GM12878 (cell line): ENCODE measurements around the gene WDR53. TPM values are rescaled to one million over a fixed set of nuclear protein-coding genes. Genes with fewer than 3 reads are reported as not detected.

Experiments used
- ATAC-seq: fragments of 200-7000 bp; cut with Tn5 transposase; 3 replicates; pipeline ENCODE4 v1.9.1; 2020; ENCODE audit warnings: mild to moderate bottlenecking, moderate library complexity
- BruUV-seq: library from RNA; stranded (reverse); fragments of 400-500 nt; replicated peaks from 2 replicates; lab custom pipeline; 2021; lab: Mats Ljungman, UMichigan
- CTCF ChIA-PET: fragments of 300-600 bp; sonication (Branson Sonifier 250); formaldehyde crosslinking; extraction: SDS; loops from one replicate; lab custom pipeline; 2021; ENCODE audit warnings: inconsistent platforms; lab: Yijun Ruan, JAX
- POLR2A ChIA-PET: fragments of 350-600 bp; formaldehyde crosslinking; extraction: SDS; loops from one replicate; lab custom pipeline; 2021; ENCODE audit warnings: inconsistent platforms; lab: Charles Lee
- RAD21 ChIA-PET: fragments of 300-600 bp; sonication (Branson Sonifier 250); formaldehyde crosslinking; loops from one replicate; lab custom pipeline; 2023; ENCODE audit warnings: antibody characterized with exemption; ENCODE audit not compliant: unreplicated experiment; lab: Charles Lee
- SMC1A ChIA-PET: fragments of 300-600 bp; sonication (Branson Sonifier 250); formaldehyde crosslinking; loops from one replicate; lab custom pipeline; 2023; ENCODE audit not compliant: unreplicated experiment, uncharacterized antibody; lab: Charles Lee
- DNase-seq: peaks from one replicate; pipeline ENCODE4 v3.0.0-alpha.2; 2011; ENCODE audit warnings: low read depth, low spot score
- FAIRE-seq: peaks from 3 replicates; lab custom pipeline; 2011; peaks lifted over from hg19 to GRCh38; lab: Jason Lieb, UNC
- H2AFZ ChIP-seq: 2 replicates; pipeline ENCODE4 v1.6.0; 2011; ENCODE audit warnings: low read depth, low read length, control low read depth; ENCODE audit not compliant: control insufficient read depth
- H3K27ac ChIP-seq: 2 replicates; pipeline ENCODE4 v1.5.1; 2011; ENCODE audit warnings: control low read depth; ENCODE audit not compliant: control insufficient read depth, insufficient read depth
- H3K27me3 ChIP-seq, 2 experiments: replicated peaks in 1 of 2; 2 replicates each; pipeline versions ENCODE4 v1.6.0 to v1.6.1; 2011; ENCODE audit warnings: low read length in 1 of 2; ENCODE audit not compliant: control insufficient read depth in 2 of 2, insufficient read depth in 2 of 2
- H3K36me3 ChIP-seq, 2 experiments: 2 replicates each; pipeline ENCODE4 v1.5.1; 2011; ENCODE audit warnings: low read length in 1 of 2; ENCODE audit not compliant: control insufficient read depth in 2 of 2, insufficient read depth in 2 of 2
- H3K4me1 ChIP-seq: 2 replicates; pipeline ENCODE4 v1.6.1; 2011; ENCODE audit warnings: mild to moderate bottlenecking, low read length, moderate library complexity, mixed read lengths; ENCODE audit not compliant: control insufficient read depth, insufficient read depth
- H3K4me2 ChIP-seq: 2 replicates; pipeline ENCODE4 v1.6.0; 2011; ENCODE audit warnings: control low read depth; ENCODE audit not compliant: control insufficient read depth, insufficient read depth
- H3K4me3 ChIP-seq: fragments of 200-600 bp; sonication (generic); 2 replicates; pipeline ENCODE4 v1.5.1; 2016
- H3K79me2 ChIP-seq: 2 replicates; pipeline ENCODE4 v1.6.0; 2011; ENCODE audit warnings: low read length; ENCODE audit not compliant: control insufficient read depth, insufficient read depth
- H3K9ac ChIP-seq: 2 replicates; pipeline ENCODE4 v1.8.0; 2011; ENCODE audit warnings: low read length, control low read depth, mixed read lengths; ENCODE audit not compliant: control insufficient read depth, insufficient read depth
- H3K9me3 ChIP-seq: replicated peaks from 3 replicates; pipeline ENCODE4 v1.5.1; 2011; ENCODE audit warnings: mild to moderate bottlenecking, low read length; ENCODE audit not compliant: control insufficient read depth, insufficient read depth
- H4K20me1 ChIP-seq: 2 replicates; pipeline ENCODE4 v1.6.0; 2011; ENCODE audit not compliant: control insufficient read depth, insufficient read depth
- BHLHE40 ChIP-seq, 2 experiments: fragments of 450-650 bp in 1 of 2; IDR thresholded peaks; 2 replicates each; pipeline ENCODE4 v1.6.1; 2011 to 2017; ENCODE audit warnings: low read depth in 2 of 2, borderline replicate concordance in 1 of 2, improper control_type of control experiment in 1 of 2, low read length in 1 of 2, mild to moderate bottlenecking in 1 of 2
- DPF2 ChIP-seq: fragments of 450-650 bp; IDR thresholded peaks from 2 replicates; pipeline ENCODE4 v1.6.1; 2017; ENCODE audit warnings: mild to moderate bottlenecking
- EED ChIP-seq: sonication (generic); IDR thresholded peaks from 2 replicates; pipeline ENCODE4 v1.6.1; 2016; ENCODE audit warnings: antibody characterized with exemption, low read depth
- IKZF1 ChIP-seq: fragments of 450-650 bp; conservative IDR thresholded peaks from 2 replicates; pipeline ENCODE4 v1.6.1; 2017; ENCODE audit warnings: antibody characterized with exemption, mild to moderate bottlenecking
- JUNB ChIP-seq: IDR thresholded peaks from 2 replicates; pipeline ENCODE4 v1.6.1; 2016; ENCODE audit warnings: antibody characterized with exemption, mild to moderate bottlenecking
- KLF5 ChIP-seq: fragments of 450-650 bp; IDR thresholded peaks from 2 replicates; pipeline ENCODE4 v1.6.1; 2014; ENCODE audit warnings: mild to moderate bottlenecking; ENCODE audit not compliant: partially characterized antibody
- MYC ChIP-seq: IDR thresholded peaks from 2 replicates; pipeline ENCODE4 v1.6.1; 2011; ENCODE audit warnings: mild to moderate bottlenecking, low read length, moderate library complexity, inconsistent platforms; ENCODE audit not compliant: insufficient read depth, insufficient replicate concordance, insufficient read length, severe bottlenecking
- NFYB ChIP-seq: IDR thresholded peaks from 2 replicates; pipeline ENCODE4 v1.6.1; 2011; ENCODE audit warnings: low read depth, mild to moderate bottlenecking, low read length, improper control_type of control experiment, moderate library complexity; ENCODE audit not compliant: insufficient read depth
- NR2F1 ChIP-seq: fragments of 450-650 bp; conservative IDR thresholded peaks from 2 replicates; pipeline ENCODE4 v1.6.1; 2017; ENCODE audit warnings: mild to moderate bottlenecking
- RUNX3 ChIP-seq: IDR thresholded peaks from 2 replicates; pipeline ENCODE4 v1.6.1; 2012; ENCODE audit warnings: low read length, inconsistent platforms
- ZBED1 ChIP-seq: IDR thresholded peaks from 2 replicates; pipeline ENCODE4 v1.6.1; 2016; ENCODE audit warnings: borderline replicate concordance
- WGBS: methylation state at CpG from one replicate; pipeline ENCODE4 v1.1.6; 2016; ENCODE audit warnings: low lambda C conversion rate; ENCODE audit not compliant: insufficient replicate concordance, insufficient coverage; ENCODE audit errors: missing lambda C conversion rate; 5-methylcytosine and 5-hydroxymethylcytosine counted together
- in situ Hi-C: fragments of 300-500 bp; cut with MboI; formaldehyde crosslinking; loops from 9 replicates; pipeline ENCODE4 v1.14.3; 2018; ENCODE audit warnings: mixed read lengths
- intact Hi-C: fragments of 100-400 bp; cut with micrococcal nuclease; formaldehyde crosslinking; loops from one replicate; pipeline ENCODE4 v1.14.2; 2022; ENCODE audit not compliant: unreplicated experiment
- polyA plus RNA-seq, 11 experiments: library from polyadenylated mRNA; depleted of rRNA in 4 of 11; unstranded in 6 of 11; stranded (reverse) in 5 of 11; fragments of >200 nt; fragmentation: Nextera tagmentation in 4 of 11; fragmentation: Illumina TruSeq in 1 of 11; extraction: Ambion mirVana in 4 of 11; extraction: Trizol in 1 of 11; gene quantifications; 1 replicate in 1 of 11; 2 replicates in 10 of 11; pipeline versions ENCODE4 v1.2.1 to v1.2.3, GENCODE V29; 2011 to 2016; ENCODE audit warnings: inconsistent platforms in 2 of 11, missing spikeins in 2 of 11, low read depth in 1 of 11
- total RNA-seq, 4 experiments: library from RNA; depleted of rRNA in 3 of 4; stranded (reverse); fragments of >200 nt in 3 of 4; fragmentation: Illumina TruSeq in 1 of 4; extraction: Trizol in 1 of 4; gene quantifications; 2 replicates each; pipeline versions ENCODE4 v1.2.1 to v1.2.3, GENCODE V29; 2013 to 2021
- TF ChIP-seq, protein P1 (sequence below), 3 experiments: IDR thresholded peaks in 2 of 3; conservative IDR thresholded peaks in 1 of 3; 2 replicates each; pipeline ENCODE4 v1.5.1; 2011; ENCODE audit warnings: low read depth in 3 of 3, low read length in 3 of 3, mild to moderate bottlenecking in 3 of 3, control low read depth in 2 of 3, moderate library complexity in 2 of 3, inconsistent platforms in 1 of 3, mixed read lengths in 1 of 3; ENCODE audit not compliant: control insufficient read depth in 2 of 3, insufficient read depth in 1 of 3; ENCODE audit errors: extremely low read depth in 1 of 3
- TF ChIP-seq, protein P2 (sequence below): fragments of 450-650 bp; formaldehyde crosslinking; IDR thresholded peaks from 2 replicates; pipeline ENCODE4 v1.4.0; 2020; ENCODE audit warnings: mild to moderate bottlenecking, moderate library complexity
- TF ChIP-seq, protein P3 (sequence below): fragments of 450-650 bp; IDR thresholded peaks from 2 replicates; pipeline ENCODE4 v1.6.1; 2018; ENCODE audit warnings: borderline replicate concordance, mild to moderate bottlenecking; ENCODE audit not compliant: partially characterized antibody
- TF ChIP-seq, protein P4 (sequence below): fragments of 450-650 bp; IDR thresholded peaks from 2 replicates; pipeline ENCODE4 v1.6.1; 2017; ENCODE audit warnings: borderline replicate concordance

WDR53 gene
- total and polyA plus RNA-seq, 10 of the 15 experiments (the other 5 are each of a cell fraction or from before 2014, with no cell fraction given) = 7.7 to 20.3 (median 15.7) TPM

DNA sequence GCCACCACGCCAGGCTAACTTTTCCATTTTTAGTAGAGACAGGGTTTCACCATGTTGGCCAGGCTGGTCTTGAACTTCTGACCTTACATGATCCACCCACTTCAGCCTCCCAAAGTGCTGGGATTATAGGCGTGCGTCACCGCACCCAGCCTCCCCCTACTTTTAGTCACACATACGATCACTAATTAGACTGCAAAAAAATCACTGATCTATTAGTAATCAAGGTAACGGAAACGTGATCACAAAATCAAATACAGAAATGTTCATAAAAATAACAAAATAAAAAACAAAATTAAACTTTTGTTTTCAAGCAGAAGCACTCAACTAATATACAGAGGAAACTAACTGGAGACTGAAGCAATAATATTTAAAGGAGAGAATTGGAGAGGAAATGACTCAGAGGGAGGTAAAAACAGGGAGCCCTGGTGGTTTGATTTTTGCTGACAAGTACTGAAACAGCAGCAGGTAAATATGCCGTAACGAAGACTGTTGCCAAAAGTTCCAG lies 4.6 kb downstream of the WDR53 start:
- ChIA-PET POLR2A (no interaction called here), CTCF (interaction anchor here (0.6 kb wide), 1 partner anchor 160 kb away, joined by 4 read pairs; no protein-coding TSS in a partner anchor), RAD21 (no interaction called here), SMC1A (interaction anchor here (0.9 kb wide), 1 partner anchor 49 kb away, joined by 3 read pairs; no protein-coding TSS in a partner anchor)
- WGBS = 76% methylated on average over 9 of the region's 9 CpGs
- Histone ChIP-seq H3K36me3 (no peaks in the 10 kb centered on the region; a peak in 1 of 4 replicates), H3K9ac (no peak overlapping the region), H3K4me1 (peaks cover 5% of the 10 kb centered on the region; the same call in 1 of the 2 replicates), H3K4me2 (no peak overlapping the region), H2AFZ (no peak overlapping the region), H3K79me2 (peaks cover 17% of the 10 kb centered on the region), H4K20me1 (no peaks in the 10 kb centered on the region), H3K27ac (no peak overlapping the region), H3K4me3 (no peak overlapping the region), H3K9me3 (no peaks in the 10 kb centered on the region), H3K27me3 (no peaks in the 10 kb centered on the region)
- DNase-seq = no peak
- intact Hi-C loops (no loop called here), in situ Hi-C loops (no loop called here)
- no peak for ATAC-seq
- no peak for FAIRE-seq
- no TSS peak for BruUV-seq
- TF ChIP-seq EED (no peak), BHLHE40 (IDR thresholded peaks at IDR 0.05; ENCODE audit: borderline replicate concordance in 1 of 2, low read depth in 2 of 2, low read length in 1 of 2) (no peak), MYC (no peak), DPF2 (no peak), JUNB (no peak), NR2F1 (no peak), KLF5 (no peak), RUNX3 (no peak), IKZF1 (no peak), ZBED1 (no peak), NFYB (no peak)
- TF ChIP-seq, protein P1, sequence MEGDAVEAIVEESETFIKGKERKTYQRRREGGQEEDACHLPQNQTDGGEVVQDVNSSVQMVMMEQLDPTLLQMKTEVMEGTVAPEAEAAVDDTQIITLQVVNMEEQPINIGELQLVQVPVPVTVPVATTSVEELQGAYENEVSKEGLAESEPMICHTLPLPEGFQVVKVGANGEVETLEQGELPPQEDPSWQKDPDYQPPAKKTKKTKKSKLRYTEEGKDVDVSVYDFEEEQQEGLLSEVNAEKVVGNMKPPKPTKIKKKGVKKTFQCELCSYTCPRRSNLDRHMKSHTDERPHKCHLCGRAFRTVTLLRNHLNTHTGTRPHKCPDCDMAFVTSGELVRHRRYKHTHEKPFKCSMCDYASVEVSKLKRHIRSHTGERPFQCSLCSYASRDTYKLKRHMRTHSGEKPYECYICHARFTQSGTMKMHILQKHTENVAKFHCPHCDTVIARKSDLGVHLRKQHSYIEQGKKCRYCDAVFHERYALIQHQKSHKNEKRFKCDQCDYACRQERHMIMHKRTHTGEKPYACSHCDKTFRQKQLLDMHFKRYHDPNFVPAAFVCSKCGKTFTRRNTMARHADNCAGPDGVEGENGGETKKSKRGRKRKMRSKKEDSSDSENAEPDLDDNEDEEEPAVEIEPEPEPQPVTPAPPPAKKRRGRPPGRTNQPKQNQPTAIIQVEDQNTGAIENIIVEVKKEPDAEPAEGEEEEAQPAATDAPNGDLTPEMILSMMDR (IDR thresholded peaks at IDR 0.05 in 2 of 3, conservative IDR thresholded peaks at IDR 0.05 in 1 of 3; ENCODE audit: control insufficient read depth in 2 of 3, extremely low read depth in 1 of 3, insufficient read depth in 1 of 3, low read depth in 3 of 3, low read length in 3 of 3) = no peak
- TF ChIP-seq, protein P2, sequence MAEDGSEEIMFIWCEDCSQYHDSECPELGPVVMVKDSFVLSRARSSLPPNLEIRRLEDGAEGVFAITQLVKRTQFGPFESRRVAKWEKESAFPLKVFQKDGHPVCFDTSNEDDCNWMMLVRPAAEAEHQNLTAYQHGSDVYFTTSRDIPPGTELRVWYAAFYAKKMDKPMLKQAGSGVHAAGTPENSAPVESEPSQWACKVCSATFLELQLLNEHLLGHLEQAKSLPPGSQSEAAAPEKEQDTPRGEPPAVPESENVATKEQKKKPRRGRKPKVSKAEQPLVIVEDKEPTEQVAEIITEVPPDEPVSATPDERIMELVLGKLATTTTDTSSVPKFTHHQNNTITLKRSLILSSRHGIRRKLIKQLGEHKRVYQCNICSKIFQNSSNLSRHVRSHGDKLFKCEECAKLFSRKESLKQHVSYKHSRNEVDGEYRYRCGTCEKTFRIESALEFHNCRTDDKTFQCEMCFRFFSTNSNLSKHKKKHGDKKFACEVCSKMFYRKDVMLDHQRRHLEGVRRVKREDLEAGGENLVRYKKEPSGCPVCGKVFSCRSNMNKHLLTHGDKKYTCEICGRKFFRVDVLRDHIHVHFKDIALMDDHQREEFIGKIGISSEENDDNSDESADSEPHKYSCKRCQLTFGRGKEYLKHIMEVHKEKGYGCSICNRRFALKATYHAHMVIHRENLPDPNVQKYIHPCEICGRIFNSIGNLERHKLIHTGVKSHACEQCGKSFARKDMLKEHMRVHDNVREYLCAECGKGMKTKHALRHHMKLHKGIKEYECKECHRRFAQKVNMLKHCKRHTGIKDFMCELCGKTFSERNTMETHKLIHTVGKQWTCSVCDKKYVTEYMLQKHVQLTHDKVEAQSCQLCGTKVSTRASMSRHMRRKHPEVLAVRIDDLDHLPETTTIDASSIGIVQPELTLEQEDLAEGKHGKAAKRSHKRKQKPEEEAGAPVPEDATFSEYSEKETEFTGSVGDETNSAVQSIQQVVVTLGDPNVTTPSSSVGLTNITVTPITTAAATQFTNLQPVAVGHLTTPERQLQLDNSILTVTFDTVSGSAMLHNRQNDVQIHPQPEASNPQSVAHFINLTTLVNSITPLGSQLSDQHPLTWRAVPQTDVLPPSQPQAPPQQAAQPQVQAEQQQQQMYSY (CRISPR knock-in tag) = no peak
- TF ChIP-seq, protein P3, sequence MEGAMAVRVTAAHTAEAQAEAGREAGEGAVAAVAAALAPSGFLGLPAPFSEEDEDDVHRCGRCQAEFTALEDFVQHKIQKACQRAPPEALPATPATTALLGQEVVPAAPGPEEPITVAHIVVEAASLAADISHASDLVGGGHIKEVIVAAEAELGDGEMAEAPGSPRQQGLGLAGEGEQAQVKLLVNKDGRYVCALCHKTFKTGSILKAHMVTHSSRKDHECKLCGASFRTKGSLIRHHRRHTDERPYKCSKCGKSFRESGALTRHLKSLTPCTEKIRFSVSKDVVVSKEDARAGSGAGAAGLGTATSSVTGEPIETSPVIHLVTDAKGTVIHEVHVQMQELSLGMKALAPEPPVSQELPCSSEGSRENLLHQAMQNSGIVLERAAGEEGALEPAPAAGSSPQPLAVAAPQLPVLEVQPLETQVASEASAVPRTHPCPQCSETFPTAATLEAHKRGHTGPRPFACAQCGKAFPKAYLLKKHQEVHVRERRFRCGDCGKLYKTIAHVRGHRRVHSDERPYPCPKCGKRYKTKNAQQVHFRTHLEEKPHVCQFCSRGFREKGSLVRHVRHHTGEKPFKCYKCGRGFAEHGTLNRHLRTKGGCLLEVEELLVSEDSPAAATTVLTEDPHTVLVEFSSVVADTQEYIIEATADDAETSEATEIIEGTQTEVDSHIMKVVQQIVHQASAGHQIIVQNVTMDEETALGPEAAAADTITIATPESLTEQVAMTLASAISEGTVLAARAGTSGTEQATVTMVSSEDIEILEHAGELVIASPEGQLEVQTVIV = no peak
- TF ChIP-seq, protein P4, sequence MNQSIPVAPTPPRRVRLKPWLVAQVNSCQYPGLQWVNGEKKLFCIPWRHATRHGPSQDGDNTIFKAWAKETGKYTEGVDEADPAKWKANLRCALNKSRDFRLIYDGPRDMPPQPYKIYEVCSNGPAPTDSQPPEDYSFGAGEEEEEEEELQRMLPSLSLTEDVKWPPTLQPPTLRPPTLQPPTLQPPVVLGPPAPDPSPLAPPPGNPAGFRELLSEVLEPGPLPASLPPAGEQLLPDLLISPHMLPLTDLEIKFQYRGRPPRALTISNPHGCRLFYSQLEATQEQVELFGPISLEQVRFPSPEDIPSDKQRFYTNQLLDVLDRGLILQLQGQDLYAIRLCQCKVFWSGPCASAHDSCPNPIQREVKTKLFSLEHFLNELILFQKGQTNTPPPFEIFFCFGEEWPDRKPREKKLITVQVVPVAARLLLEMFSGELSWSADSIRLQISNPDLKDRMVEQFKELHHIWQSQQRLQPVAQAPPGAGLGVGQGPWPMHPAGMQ = no peak
